Fibroblast of lung (primary cell): ENCODE data around the gene USP5. TPM values are rescaled to one million over a fixed set of nuclear protein-coding genes. Genes with fewer than 3 reads are reported as not detected.

Experiments used
- DNase-seq, 2 donors: peaks; one replicate each; pipeline versions ENCODE4 v3.0.0 to v3.0.0-alpha.2; 2010; ENCODE audit warnings: low read depth in 2 of 2
- H2AFZ ChIP-seq: 2 replicates; pipeline ENCODE4 v1.5.1; 2012; ENCODE audit warnings: low read length, control low read depth, inconsistent platforms
- H3K27ac ChIP-seq: 2 replicates; pipeline ENCODE4 v1.5.1; 2011; ENCODE audit warnings: low read length, control low read depth; ENCODE audit not compliant: insufficient read depth
- H3K27me3 ChIP-seq: 2 replicates; pipeline ENCODE4 v1.5.1; 2011; ENCODE audit warnings: mild to moderate bottlenecking, low read length; ENCODE audit not compliant: control insufficient read depth, insufficient read depth
- H3K36me3 ChIP-seq: 2 replicates; pipeline ENCODE4 v1.5.1; 2011; ENCODE audit warnings: low read length; ENCODE audit not compliant: control insufficient read depth, insufficient read depth
- H3K4me1 ChIP-seq: 2 replicates; pipeline ENCODE4 v1.5.1; 2011; ENCODE audit warnings: low read length; ENCODE audit not compliant: control insufficient read depth, insufficient read depth; ENCODE audit errors: extremely low read depth
- H3K4me2 ChIP-seq: 2 replicates; pipeline ENCODE4 v1.5.1; 2011; ENCODE audit warnings: low read length, control low read depth; ENCODE audit not compliant: insufficient read depth; ENCODE audit errors: extremely low read depth
- H3K4me3 ChIP-seq, 4 experiments: fragments of 200-600 bp in 1 of 4; sonication (generic) in 1 of 4; replicated peaks in 1 of 4; 2 replicates each; pipeline ENCODE4 v1.5.1; 2011 to 2016; ENCODE audit warnings: low read length in 4 of 4, low read depth in 3 of 4, mild to moderate bottlenecking in 3 of 4, control low read depth in 2 of 4, inconsistent platforms in 1 of 4, mixed read lengths in 1 of 4; ENCODE audit not compliant: insufficient read depth in 1 of 4; ENCODE audit errors: control extremely low read depth in 1 of 4
- H3K79me2 ChIP-seq: 2 replicates; pipeline ENCODE4 v1.5.1; 2012; ENCODE audit warnings: mild to moderate bottlenecking, low read length, inconsistent platforms; ENCODE audit not compliant: control insufficient read depth, insufficient read depth
- H3K9ac ChIP-seq: 2 replicates; pipeline ENCODE4 v1.5.1; 2011; ENCODE audit warnings: mild to moderate bottlenecking, low read length, control low read depth; ENCODE audit not compliant: insufficient read depth
- H3K9me3 ChIP-seq: 2 replicates; pipeline ENCODE4 v1.5.1; 2012; ENCODE audit warnings: low read depth, low read length; ENCODE audit not compliant: control insufficient read depth, insufficient read depth
- H4K20me1 ChIP-seq: 2 replicates; pipeline ENCODE4 v1.5.1; 2011; ENCODE audit warnings: low read length; ENCODE audit not compliant: control insufficient read depth, insufficient read depth; ENCODE audit errors: extremely low read depth
- EZH2 ChIP-seq: IDR thresholded peaks from 2 replicates; pipeline ENCODE4 v1.5.1; 2012; ENCODE audit warnings: low read length, control low read depth, mild to moderate bottlenecking; ENCODE audit errors: missing control alignments
- polyA plus RNA-seq, 2 donors: library from polyadenylated mRNA; depleted of rRNA in 1 of 2; stranded (reverse) in 1 of 2; unstranded in 1 of 2; fragments of >200 nt; gene quantifications; 2 replicates each; pipeline ENCODE4 v1.2.1, GENCODE V29; 2011 to 2012; ENCODE audit warnings: missing spikeins in 1 of 2
- total RNA-seq: library from RNA; depleted of rRNA; stranded (reverse); fragments of >200 nt; gene quantifications from 2 replicates; pipeline ENCODE4 v1.2.1, GENCODE V29; 2014
- TF ChIP-seq, protein P1 (sequence below), 2 donors: IDR thresholded peaks in 1 of 2; conservative IDR thresholded peaks in 1 of 2; 1 replicate in 1 of 2; 2 replicates in 1 of 2; pipeline ENCODE4 v1.5.1; 2011 to 2012; ENCODE audit warnings: low read length in 2 of 2, control low read depth in 1 of 2, inconsistent platforms in 1 of 2, low read depth in 1 of 2, mild to moderate bottlenecking in 1 of 2

USP5 gene
- total and polyA plus RNA-seq, 2 donors (not counting 1 experiment from before 2014, with no cell fraction given), result 42.2 to 69.9 TPM

DNA sequence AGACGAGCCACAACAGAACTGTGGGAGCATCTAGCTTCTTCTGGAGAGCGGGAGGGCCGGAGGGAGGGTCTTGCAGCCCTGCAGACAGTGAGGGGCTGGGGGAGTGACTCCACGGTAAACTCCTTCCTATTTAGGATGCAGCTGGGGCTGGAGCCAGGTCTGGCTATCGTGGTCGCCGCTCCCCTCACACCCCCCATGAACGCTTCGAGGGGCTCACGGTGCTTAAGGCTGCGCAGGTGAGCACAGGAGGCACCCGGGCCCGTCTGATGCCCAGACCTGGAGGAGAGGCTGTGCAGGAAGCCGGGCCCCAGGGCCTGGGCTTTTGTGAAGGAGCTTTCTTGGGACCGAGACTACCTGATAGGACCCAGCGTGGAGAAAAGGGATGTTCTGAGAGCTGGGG, 15.1 kb upstream of the USP5 start:
- H3K4me2 ChIP-seq, result no peak overlapping the region
- TF ChIP-seq, protein P1, sequence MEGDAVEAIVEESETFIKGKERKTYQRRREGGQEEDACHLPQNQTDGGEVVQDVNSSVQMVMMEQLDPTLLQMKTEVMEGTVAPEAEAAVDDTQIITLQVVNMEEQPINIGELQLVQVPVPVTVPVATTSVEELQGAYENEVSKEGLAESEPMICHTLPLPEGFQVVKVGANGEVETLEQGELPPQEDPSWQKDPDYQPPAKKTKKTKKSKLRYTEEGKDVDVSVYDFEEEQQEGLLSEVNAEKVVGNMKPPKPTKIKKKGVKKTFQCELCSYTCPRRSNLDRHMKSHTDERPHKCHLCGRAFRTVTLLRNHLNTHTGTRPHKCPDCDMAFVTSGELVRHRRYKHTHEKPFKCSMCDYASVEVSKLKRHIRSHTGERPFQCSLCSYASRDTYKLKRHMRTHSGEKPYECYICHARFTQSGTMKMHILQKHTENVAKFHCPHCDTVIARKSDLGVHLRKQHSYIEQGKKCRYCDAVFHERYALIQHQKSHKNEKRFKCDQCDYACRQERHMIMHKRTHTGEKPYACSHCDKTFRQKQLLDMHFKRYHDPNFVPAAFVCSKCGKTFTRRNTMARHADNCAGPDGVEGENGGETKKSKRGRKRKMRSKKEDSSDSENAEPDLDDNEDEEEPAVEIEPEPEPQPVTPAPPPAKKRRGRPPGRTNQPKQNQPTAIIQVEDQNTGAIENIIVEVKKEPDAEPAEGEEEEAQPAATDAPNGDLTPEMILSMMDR (conservative IDR thresholded peaks at IDR 0.05 in 1 of 2, IDR thresholded peaks at IDR 0.05 in 1 of 2; ENCODE audit: low read depth in 1 of 2, low read length in 2 of 2), result no peak
- no peak for TF ChIP-seq EZH2
- no peaks in the 10 kb centered on the region for H3K4me1 ChIP-seq
- no peak overlapping the region for H3K9ac ChIP-seq
- H3K4me3 ChIP-seq, result no peak overlapping the region
- H2AFZ ChIP-seq, result no peak overlapping the region
- H3K79me2 ChIP-seq, result no peaks in the 10 kb centered on the region
- H3K36me3 ChIP-seq, result peaks cover 27% of the 10 kb centered on the region
- H3K27me3 ChIP-seq, result no peaks in the 10 kb centered on the region
- no peaks in the 10 kb centered on the region for H3K9me3 ChIP-seq
- H3K27ac ChIP-seq, result no peak overlapping the region
- H4K20me1 ChIP-seq, result no peaks in the 10 kb centered on the region
- DNase-seq, result no peak

DNA sequence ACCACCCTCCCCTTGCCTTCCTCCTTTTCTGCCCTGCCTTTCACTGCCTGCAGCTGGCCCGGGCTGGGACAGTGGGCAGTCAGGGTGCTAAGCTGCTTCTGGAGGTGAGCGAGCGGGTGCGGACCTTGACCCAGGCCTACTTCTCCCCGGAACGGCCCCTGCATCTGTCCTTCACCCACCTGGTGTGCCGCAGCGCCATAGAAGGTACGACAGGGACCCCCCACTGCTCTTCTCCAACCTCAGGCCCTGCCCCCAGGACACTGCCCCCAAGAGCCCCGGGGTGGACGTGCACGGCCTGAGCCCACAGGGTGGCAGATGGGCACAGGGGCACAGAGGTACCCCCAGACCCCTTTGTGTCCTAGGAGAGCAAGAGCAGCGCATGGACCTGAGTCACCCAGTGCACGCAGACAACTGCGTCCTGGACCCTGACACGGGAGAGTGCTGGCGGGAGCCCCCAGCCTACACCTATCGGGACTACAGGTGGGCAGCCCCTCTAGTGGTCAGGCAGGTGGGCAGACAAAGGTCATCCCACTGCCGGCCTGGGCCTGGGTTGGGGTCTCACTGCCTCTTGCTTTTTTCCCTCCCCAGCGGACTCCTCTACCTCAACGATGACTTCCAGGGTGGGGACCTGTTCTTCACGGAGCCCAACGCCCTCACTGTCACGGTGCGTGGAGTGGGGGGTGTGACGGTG, 14.4 kb upstream of the USP5 start:
- no peaks in the 10 kb centered on the region for H3K79me2 ChIP-seq
- H3K9ac ChIP-seq, result no peak overlapping the region
- no peak for DNase-seq
- H3K9me3 ChIP-seq, result no peaks in the 10 kb centered on the region
- no peaks in the 10 kb centered on the region for H3K27me3 ChIP-seq
- H4K20me1 ChIP-seq, result no peaks in the 10 kb centered on the region
- no peak for TF ChIP-seq EZH2
- TF ChIP-seq, protein P1 (conservative IDR thresholded peaks at IDR 0.05 in 1 of 2, IDR thresholded peaks at IDR 0.05 in 1 of 2; ENCODE audit: low read depth in 1 of 2, low read length in 2 of 2), result no peak
- no peak overlapping the region for H2AFZ ChIP-seq
- H3K4me2 ChIP-seq, result no peak overlapping the region
- H3K36me3 ChIP-seq, result peaks cover 29% of the 10 kb centered on the region
- H3K27ac ChIP-seq, result no peak overlapping the region
- H3K4me3 ChIP-seq, result no peak overlapping the region
- H3K4me1 ChIP-seq, result no peaks in the 10 kb centered on the region

DNA sequence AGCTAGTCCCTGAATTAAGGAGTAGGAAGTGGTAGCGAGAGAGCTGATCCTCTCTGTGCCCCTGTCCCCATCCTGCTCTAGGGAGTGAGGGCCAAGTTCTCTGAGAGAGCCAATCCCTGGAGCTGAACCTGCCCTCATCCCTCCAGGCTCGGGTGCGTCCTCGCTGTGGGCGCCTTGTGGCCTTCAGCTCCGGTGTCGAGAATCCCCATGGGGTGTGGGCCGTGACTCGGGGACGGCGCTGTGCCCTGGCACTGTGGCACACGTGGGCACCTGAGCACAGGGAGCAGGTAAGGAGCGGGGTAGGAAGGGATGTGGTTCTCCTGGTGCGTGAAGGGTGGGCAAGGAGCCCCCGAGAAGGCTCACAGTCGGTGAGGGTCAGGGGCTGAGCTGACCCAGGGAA, 13.1 kb upstream of the USP5 start:
- Histone ChIP-seq H3K27ac (no peak overlapping the region), H3K4me2 (no peak overlapping the region), H2AFZ (no peak overlapping the region), H3K4me1 (no peaks in the 10 kb centered on the region), H3K9ac (no peak overlapping the region), H3K27me3 (no peaks in the 10 kb centered on the region), H3K36me3 (peaks cover 27% of the 10 kb centered on the region), H3K9me3 (no peaks in the 10 kb centered on the region), H3K79me2 (no peaks in the 10 kb centered on the region), H4K20me1 (no peaks in the 10 kb centered on the region), H3K4me3 (no peak overlapping the region)
- no peak for TF ChIP-seq EZH2
- TF ChIP-seq, protein P1 (conservative IDR thresholded peaks at IDR 0.05 in 1 of 2, IDR thresholded peaks at IDR 0.05 in 1 of 2; ENCODE audit: low read depth in 1 of 2, low read length in 2 of 2), result no peak
- DNase-seq, result no peak
